HL-60 (cell line): Measurements from ENCODE around the gene BAMBI.
"Not testable (repeated sequence)": the region's sequence is repeated elsewhere in the genome, so short reads cannot be mapped to it uniquely, and the experiment has no call there.

Source experiments
- DNase-seq, 2 experiments: peaks; one replicate each; pipeline ENCODE4 v3.0.0-alpha.2; 2010 to 2020; ENCODE audit warnings: low read depth in 1 of 2, low spot score in 1 of 2
- H3K27ac ChIP-seq: fragments of 250-450 bp; sonication (Bioruptor Pico); replicated peaks from 2 replicates; pipeline ENCODE4 v1.5.1; 2020; ENCODE audit warnings: mild to moderate bottlenecking, moderate library complexity
- H3K27me3 ChIP-seq: fragments of 250-450 bp; sonication (Bioruptor Pico); 2 replicates; pipeline ENCODE4 v1.5.1; 2021; ENCODE audit warnings: mild to moderate bottlenecking, moderate library complexity; ENCODE audit not compliant: insufficient read depth, poor library complexity, severe bottlenecking
- H3K4me3 ChIP-seq: replicated peaks from 2 replicates; pipeline ENCODE4 v1.5.1; 2011; ENCODE audit warnings: mild to moderate bottlenecking, control low read depth, low read length; ENCODE audit not compliant: insufficient read depth
- GABPA ChIP-seq: IDR thresholded peaks from 2 replicates; pipeline ENCODE4 v1.6.1; 2012; ENCODE audit warnings: low read depth
- POLR2AphosphoS5 ChIP-seq: IDR thresholded peaks from 2 replicates; pipeline ENCODE4 v1.6.1; 2012; ENCODE audit warnings: low read depth
- SPI1 ChIP-seq: IDR thresholded peaks from 2 replicates; pipeline ENCODE4 v1.6.1; 2012; ENCODE audit warnings: low read depth, mild to moderate bottlenecking, borderline replicate concordance
- TF ChIP-seq, protein P1 (sequence below): IDR thresholded peaks from one replicate; pipeline ENCODE4 v1.5.1; 2011; ENCODE audit warnings: low read length, control low read depth, inconsistent platforms; ENCODE audit not compliant: insufficient read depth
- TF ChIP-seq, protein P2 (sequence below): IDR thresholded peaks from 2 replicates; pipeline ENCODE4 v1.6.1; 2012; ENCODE audit warnings: low read depth; ENCODE audit not compliant: insufficient replicate concordance

The BAMBI gene

DNA sequence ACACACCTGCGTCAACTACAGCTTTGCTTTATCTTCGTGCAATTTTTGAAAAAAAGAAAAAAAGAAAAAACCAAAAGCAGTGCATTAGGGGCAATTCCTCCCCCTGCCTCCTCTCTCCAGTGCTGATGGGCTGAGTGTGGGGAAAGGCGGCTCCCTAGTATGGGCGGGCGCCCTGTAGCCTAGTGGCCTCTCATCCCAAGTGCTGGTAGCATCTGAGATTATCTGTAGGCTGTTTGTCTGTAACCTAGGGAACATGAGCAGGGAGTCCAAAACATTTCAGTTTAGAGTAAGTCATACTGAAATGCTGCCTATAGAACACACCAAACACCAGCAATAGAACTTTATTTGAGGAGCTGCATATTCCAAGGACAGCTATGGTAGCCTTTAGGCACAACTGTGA, 24.6 kb upstream of the BAMBI start:
- no peak for DNase-seq
- TF ChIP-seq POLR2AphosphoS5 (no peak), GABPA (no peak), SPI1 (no peak)
- TF ChIP-seq, protein P1, sequence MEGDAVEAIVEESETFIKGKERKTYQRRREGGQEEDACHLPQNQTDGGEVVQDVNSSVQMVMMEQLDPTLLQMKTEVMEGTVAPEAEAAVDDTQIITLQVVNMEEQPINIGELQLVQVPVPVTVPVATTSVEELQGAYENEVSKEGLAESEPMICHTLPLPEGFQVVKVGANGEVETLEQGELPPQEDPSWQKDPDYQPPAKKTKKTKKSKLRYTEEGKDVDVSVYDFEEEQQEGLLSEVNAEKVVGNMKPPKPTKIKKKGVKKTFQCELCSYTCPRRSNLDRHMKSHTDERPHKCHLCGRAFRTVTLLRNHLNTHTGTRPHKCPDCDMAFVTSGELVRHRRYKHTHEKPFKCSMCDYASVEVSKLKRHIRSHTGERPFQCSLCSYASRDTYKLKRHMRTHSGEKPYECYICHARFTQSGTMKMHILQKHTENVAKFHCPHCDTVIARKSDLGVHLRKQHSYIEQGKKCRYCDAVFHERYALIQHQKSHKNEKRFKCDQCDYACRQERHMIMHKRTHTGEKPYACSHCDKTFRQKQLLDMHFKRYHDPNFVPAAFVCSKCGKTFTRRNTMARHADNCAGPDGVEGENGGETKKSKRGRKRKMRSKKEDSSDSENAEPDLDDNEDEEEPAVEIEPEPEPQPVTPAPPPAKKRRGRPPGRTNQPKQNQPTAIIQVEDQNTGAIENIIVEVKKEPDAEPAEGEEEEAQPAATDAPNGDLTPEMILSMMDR: no peak
- TF ChIP-seq, protein P2, sequence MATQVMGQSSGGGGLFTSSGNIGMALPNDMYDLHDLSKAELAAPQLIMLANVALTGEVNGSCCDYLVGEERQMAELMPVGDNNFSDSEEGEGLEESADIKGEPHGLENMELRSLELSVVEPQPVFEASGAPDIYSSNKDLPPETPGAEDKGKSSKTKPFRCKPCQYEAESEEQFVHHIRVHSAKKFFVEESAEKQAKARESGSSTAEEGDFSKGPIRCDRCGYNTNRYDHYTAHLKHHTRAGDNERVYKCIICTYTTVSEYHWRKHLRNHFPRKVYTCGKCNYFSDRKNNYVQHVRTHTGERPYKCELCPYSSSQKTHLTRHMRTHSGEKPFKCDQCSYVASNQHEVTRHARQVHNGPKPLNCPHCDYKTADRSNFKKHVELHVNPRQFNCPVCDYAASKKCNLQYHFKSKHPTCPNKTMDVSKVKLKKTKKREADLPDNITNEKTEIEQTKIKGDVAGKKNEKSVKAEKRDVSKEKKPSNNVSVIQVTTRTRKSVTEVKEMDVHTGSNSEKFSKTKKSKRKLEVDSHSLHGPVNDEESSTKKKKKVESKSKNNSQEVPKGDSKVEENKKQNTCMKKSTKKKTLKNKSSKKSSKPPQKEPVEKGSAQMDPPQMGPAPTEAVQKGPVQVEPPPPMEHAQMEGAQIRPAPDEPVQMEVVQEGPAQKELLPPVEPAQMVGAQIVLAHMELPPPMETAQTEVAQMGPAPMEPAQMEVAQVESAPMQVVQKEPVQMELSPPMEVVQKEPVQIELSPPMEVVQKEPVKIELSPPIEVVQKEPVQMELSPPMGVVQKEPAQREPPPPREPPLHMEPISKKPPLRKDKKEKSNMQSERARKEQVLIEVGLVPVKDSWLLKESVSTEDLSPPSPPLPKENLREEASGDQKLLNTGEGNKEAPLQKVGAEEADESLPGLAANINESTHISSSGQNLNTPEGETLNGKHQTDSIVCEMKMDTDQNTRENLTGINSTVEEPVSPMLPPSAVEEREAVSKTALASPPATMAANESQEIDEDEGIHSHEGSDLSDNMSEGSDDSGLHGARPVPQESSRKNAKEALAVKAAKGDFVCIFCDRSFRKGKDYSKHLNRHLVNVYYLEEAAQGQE: no peak
- H3K27ac ChIP-seq: no peak overlapping the region
- no peak overlapping the region for H3K4me3 ChIP-seq
- H3K27me3 ChIP-seq: no peaks in the 10 kb centered on the region

DNA sequence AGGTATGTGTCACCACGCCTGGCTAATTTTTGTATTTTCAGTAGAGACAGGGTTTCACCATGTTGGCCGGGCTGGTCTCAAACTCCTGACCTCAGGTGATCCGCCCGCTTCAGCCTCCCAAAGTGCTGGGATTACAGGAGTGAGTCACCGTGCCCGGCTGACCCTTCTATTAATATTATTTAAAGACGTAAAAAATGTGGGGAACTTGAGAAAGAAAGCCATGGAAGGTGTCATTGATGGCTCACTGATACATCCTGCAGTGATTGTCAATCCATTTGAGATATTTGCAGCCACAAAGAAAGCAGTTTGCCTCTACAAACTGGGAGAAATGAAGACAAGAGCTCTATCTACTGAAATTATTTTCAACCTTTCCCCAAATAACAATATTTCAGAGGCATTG, 18.5 kb upstream of the BAMBI start:
- not testable (repeated sequence) for H3K4me3 ChIP-seq, H3K27me3 ChIP-seq, DNase-seq, H3K27ac ChIP-seq

DNA sequence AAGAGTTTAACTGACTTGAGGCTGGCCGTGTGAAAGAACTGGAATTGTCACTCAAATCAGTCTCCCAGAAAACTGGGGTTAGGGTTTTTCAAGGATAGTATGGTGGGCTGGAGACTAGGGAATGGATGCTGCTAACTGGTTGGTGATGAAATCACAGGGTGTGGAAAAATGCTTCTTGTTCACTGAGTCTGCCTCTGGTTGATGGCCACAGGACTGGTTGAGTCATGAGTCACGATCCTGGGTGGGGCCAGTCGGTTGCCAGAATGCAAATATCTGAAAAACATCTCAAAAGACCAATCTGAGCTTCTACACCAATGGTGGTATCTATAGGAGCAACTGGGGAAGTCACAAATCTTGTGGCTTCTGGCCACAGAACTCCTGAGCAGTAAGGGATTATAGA, 16.3 kb upstream of the BAMBI start:
- no peak overlapping the region for H3K4me3 ChIP-seq
- no peak for DNase-seq
- no peaks in the 10 kb centered on the region for H3K27me3 ChIP-seq
- H3K27ac ChIP-seq: no peak overlapping the region
- TF ChIP-seq, protein P2: no peak
- TF ChIP-seq POLR2AphosphoS5: no peak
- TF ChIP-seq, protein P1: no peak

DNA sequence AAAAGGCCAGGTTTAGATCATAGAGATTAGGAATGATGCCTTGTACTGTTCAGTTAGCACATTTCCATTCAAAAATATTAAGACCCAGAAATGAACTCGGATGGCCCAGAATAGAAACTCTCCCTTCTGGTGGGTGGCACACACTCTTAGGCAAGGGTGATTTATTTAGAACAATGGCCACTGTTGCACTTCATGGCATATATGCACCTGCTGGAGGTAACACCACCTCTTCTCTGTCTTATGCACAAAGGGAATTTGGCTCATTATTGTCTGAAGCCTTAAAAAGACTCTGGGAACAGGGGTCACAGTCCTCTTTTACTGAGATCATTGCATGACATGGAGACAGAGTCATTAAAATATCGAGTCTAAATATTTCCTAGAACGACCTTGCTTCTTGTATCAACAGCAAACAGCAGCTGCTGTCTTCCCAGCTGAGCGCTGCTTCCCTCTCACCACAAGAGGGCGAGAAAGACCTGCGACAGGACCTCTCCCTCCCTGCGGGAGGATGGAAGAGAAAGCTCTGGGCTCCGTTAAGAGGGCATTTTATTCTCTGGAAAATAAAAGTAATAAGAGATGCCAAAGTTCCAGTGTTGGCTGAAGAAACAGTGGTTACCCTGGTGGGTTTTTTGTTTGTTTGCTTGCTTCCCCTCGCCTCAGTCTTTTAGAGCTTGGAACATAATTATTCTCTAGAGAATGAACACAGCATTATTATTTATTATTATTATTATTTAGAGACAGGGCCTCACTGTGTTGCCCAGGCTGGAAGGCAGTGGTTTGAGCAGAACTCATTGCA, 13.5 kb upstream of the BAMBI start:
- DNase-seq: peak in 1 of 2 experiments; percentile 74
- Histone ChIP-seq H3K4me3 (no peak overlapping the region), H3K27ac (no peak overlapping the region), H3K27me3 (peaks cover 6% of the 10 kb centered on the region)
- TF ChIP-seq, protein P1: peak; percentile 87
- TF ChIP-seq GABPA: no peak
